LHCN-M2 (cell line): ENCODE results near the gene TMEM74B. TPM values are rescaled to one million over a fixed set of nuclear protein-coding genes. Genes with fewer than 3 reads are reported as not detected.
A peak's percentile ranks its signal among the peaks of the same experiment; 100 is the strongest.
"Not testable (repeated sequence)": the region's sequence is repeated elsewhere in the genome, so short reads cannot be mapped to it uniquely, and the experiment has no call there.

Experiments
- DNase-seq: peaks from one replicate; pipeline ENCODE4 v3.0.0-alpha.2; 2012; ENCODE audit warnings: low read depth
- total RNA-seq: library from RNA; depleted of rRNA; stranded (reverse); fragments of >200 nt; gene quantifications from 2 replicates; pipeline ENCODE4 v1.2.3, GENCODE V29; 2014

TMEM74B gene
- total RNA-seq, 1 experiment from 2014 or later = not detected

DNA sequence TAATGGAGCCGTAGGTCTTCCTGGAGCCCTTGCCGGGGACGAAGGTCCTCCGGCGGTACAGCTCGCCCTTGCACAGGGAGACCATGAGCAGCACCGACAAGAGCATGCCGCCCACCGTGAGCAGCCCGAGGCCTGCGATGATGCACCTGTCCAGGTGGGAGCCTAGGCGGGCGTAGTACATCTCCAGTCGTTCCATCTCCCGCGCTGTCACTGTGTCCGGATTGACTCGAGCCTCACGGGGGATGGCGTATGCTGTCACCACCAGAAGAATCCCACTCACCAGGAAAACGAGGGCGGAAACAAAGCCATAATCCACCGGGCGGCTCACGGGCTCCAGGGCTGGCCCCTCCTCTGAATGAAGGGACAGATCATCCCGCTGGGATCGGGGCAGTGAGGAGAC is 3.8 kb downstream of the TMEM74B start:
- no peak for DNase-seq

DNA sequence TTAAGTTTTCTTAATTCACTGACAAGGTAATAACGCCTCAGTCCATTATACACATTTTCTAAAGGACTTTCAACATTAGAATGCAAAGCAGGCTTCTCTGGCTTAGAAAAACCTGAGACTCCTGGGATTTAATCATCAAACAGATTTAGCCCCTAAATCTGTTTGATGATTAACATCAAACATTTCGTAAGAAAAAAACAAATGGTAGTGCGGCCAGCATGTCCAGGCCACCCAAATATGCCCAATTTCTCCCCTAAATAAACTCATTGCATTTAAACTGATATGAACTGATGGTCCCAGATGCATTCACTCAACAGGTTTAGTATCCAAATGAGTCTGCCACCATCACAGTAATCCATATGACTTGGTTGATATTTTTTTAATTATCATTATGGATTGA is 6.2 kb downstream of the TMEM74B start:
- DNase-seq = no peak

DNA sequence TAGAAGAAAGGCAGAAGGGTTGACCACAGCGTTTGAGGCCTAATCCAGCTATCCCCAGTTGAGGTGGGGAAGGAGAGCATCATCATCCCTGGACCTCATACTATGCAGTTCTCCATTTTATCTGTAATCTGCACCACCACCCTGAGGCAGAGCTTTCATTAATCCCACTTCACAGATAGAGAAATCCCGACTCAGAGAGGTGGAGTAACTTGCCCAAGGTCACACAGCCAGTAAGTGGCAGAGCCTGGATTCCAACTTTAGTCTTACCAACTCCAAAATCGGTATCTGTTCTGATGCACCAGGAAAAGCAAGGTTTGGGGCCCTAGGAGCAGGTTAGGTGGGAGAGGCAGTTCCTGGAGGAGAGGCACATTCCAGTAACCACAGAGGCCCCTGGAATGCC is 6.7 kb downstream of the TMEM74B start:
- DNase-seq = no peak

DNA sequence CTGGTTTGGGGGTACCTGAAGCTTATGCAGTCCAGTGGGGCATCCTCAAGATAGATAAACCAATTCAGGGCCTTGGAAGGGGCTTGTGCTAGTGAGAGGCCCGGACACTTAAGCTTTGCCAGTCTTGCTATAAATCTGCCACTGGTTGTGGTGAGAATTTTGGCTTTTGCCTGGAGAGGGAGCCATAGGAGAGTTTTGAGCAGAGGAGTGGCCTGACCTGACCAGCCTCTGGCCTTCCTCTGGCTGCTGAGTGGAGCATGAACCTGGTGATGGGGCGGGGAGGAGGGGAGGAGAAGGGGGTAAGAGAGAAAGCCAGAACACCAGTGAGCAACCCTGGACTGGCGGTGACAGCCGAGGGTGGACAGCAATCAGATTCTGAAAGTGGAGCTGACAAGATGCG is 7.1 kb downstream of the TMEM74B start:
- DNase-seq = peak; percentile 14

DNA sequence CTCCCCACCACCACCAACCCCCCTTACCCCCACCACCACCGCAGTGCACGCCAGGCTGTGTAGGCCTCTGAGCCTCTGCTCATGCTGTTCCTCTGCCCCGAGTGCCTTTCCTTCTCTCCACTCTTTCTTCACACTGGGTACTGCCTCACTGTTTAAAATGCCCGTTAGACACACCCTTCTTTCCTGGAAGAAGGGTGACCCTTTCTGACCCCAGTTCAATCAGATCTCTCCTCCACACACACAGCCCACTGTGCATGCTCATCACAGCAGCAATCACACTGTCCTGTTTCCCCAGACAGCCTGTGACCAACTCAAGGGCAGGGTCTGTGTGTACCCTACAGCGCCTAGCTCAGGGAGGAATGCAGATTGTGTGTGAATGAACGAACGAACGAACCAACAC is 10.0 kb downstream of the TMEM74B start:
- DNase-seq = no peak

DNA sequence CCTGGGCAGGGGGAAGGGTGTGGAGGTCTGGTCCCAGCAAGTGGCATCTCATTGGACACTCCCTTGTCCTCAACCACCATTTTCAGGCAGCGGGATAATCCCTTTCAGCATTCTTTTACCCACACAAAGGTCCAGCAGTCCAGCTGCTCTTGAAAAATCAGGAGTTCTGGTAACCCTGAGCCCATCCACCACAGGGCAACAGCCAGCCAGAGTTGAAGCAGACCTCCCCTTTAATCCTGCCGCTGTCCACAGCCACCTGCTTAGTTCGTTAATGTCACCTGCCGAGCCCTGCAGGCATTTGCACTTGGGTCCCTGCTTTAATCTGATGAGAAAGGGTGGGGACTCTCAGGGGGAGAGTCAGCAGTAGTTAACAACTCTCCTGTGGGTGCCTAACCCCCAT is 11.1 kb downstream of the TMEM74B start:
- DNase-seq = no peak

DNA sequence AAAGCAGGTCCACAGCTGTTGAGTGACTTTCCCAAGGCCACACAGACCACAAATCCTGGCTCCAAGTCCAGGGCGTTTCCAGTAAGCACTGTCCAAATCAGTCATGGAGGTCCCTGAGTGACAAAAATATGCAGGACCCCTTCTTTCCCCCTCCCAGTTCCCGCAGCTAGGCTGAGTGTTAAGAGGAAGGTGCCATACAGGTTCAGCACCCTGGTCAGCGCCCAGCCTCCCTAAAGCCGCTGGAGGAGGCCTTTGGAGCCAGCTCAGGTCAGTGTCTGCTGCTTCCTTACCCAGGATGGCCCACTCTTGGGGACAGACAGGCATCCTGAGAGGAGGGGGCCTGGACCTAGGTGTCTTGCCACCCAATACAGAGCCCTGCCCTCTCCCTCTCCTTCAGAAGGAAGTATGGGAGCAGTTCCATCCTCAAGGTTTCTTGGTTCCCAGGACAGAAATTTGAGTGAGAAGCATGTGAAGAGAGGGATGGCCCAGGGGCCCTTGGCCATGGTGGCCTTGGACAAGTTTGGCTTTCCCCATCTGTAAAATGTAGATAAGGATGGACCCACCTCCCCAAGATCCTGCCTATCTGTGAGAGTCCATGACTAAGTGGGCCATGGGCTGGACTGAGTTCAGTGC is 13.2 kb downstream of the TMEM74B start:
- peak; percentile 20 for DNase-seq

DNA sequence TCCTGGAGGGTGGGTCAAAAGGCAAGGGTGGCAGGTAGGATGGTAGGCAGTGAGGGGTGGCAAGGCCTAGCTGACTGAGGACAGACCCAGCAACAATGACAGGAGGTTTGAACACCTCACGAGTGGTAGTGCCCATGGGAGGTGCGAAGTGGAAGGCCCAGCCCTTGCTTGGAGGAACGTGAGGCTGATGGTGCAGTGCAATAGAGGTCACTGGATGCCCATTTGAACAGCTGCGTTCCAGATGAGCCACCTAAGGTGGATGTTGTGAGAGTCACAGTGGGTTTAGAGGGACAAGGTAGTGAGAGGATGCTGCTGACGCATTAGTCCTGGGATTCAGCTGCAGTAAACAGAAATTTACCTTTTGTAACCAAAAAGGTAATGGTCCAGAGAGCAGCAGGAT is 15.6 kb downstream of the TMEM74B start:
- DNase-seq = no peak

DNA sequence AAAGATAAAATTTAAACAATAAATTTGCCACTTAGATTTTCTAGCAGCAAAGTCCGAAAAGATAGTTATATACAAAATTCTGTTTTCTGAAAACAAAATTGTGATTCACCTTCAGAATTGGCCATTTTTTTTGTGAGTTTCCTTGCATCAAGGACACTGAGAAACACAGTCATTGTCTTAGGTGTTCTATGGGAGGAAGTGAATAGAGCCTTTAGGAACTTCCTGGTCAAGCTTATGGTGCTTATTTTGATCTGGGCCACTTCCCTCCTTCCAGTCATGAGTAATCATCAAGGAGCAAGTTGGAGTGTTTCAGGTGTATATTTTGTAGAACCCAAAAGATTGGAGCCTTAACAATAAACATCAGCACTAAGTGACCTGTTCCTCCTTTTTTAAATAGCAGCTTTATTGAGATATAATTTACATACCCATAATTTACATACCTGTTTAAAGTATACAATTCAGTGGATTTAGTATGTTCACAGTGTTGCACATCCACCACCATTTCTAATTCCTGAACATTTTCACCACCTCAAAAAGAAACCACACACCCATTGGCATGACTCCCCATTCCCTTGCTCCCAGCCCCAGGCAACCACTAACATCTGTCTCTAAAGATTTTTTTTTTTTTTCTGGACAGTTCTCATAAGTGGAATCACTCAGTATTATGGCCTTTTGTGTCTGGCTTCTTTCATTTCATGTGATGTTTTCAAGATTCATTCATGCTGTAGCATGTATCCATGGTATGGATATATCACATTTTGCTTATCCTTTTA is 17.6 kb downstream of the TMEM74B start:
- no peak for DNase-seq

DNA sequence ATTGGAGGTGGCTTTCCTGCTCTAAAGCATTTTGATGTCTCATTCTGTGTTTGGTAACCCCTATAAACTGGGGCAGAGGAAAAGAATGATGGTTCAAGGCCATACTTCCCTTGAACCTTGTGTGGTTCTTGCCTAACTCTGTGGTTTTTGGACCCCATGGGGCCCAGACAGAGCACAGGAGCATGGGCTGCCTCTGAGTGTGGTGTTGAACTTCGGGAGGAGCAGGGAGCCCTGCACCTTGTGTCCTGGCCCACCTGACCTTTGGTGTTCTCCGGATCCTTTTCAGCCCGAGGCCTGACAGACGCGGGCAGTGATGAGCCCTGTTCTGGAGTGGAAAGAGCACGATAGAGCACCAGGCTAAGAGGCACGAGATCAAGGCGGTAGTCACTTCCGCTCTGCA is 18.8 kb downstream of the TMEM74B start:
- DNase-seq = no peak

DNA sequence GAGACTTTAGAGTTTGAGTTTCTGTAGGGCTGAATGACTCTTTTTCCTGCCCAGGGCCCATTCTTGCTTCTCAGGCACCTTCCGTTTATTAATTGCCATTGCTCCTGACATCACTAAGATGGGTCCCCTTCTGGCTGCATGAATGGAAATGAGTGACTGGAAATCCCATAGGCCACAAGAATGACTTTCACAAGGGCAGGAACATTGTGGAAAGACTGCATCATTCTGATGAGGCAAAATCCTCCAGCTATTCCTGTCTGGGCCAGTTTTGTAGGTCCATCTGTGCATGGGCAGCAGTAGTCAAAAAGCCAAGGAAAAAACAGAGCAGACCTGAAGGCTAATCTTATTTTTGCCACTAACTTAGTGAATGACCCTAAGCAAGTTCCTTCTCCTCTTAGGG is 19.3 kb downstream of the TMEM74B start:
- no peak for DNase-seq

DNA sequence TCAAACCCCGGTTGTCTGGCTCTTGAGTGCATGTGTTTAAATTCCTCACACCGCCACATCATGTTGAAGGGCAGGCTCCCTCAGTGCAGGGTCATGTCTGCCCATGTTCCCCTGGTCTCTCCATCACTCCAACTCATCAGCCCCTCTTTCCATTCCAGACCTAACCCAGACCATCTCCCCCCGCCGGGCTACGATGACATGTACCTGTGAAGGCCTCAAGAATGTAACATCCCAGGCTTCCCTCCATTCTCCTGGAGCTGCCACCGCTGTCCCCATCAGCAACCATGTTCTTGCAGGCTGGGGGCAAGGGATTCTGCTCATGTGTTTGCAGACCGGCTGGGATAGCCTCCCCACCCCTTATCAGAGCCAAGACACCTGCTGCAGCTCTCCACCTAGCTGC is 19.9 kb downstream of the TMEM74B start:
- DNase-seq = no peak

DNA sequence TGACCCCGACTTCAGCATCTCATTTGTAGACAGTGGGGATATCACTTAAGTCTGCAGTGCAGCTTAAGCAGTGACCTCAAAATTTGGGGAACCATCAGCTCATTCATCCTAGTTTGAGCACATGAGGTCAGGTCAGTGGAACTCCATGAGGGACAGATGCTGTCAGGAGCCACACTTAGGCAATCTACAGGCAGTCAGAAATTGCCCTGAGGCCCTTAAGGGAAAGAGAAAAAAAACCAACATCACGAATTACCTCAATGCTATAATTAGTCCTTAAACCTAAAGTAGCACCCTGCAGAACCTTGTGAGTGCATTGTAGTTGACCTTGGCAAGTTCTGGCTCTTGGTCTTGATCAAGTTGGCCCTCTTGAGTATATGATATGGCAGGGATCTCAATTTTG is 21.1 kb downstream of the TMEM74B start:
- no peak for DNase-seq

DNA sequence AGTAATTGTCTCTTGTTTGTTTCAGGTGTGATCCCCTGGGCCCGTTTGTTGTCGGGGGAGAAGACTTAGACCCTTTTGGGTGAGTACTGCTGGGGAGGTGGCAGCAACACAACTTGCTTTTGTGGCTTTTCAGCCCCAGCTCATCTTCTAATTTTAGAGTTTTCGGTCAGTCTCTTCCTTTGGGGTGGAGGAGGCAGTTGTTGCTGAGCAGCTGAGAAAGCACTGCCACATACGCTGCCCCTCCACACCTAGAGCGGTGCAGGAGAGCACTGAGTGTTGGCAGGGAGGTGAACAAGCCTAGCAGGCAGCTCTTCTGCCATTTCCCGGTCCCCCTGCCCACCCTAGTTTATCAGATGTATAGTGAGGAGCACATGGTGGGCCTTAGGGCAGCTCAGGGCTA is 21.7 kb downstream of the TMEM74B start:
- no peak for DNase-seq

DNA sequence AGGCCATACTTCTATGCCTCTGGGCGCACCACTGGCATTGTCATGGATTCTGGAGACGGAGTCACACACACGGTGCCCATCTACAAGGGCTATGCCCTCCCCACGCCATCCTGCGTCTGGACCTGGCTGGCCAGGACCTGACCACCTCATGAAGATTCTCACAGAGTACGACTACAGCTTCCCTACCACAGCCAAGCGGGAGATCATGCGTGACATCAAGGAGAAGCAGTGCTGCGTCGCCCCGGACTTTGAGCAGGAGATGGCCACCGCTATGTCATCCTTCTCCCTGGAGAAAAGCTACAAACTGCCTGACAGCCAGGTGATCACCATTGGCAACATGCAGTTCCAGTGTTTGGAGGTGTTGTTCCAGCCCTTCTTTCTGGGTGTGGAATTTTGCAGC is 23.8 kb downstream of the TMEM74B start:
- DNase-seq = no peak

DNA sequence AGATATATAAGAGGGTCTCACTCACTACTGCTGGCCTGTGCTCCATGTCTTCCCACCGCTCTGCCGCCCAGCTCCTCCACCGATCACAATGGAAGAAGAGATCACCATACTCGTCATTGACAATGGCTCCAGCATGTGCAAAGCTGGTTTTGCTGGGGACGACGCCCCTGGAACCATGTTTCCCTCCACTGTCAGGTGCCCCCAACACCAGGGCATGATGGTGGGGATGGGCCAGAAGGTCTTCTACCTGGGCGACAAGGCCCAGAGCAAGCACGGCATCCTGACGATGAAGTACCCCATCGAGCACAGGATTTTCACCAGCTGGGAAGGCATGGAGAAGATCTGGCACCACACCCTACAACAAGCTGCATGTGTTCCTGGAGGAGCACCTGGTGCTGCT is 24.3 kb downstream of the TMEM74B start:
- DNase-seq = no peak

DNA sequence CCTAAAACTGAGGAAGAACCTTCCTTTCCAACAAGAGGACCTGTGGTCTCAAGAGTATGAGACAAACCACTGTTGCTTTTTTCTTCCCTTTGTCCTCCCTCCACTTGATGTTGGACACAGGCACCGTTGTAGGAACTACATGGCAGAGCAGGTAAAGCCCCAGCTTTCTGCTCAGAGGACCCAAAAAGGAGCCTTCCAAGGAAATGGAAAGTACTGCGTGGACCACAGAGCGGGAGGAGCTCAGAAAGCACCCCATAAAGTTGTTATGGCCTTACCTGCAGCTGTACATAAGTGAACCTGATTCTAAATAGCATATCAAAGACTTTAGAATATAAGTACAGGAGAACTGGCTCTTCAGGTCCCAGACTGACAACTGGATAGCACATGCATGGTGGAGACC is 29.4 kb downstream of the TMEM74B start:
- no peak for DNase-seq

DNA sequence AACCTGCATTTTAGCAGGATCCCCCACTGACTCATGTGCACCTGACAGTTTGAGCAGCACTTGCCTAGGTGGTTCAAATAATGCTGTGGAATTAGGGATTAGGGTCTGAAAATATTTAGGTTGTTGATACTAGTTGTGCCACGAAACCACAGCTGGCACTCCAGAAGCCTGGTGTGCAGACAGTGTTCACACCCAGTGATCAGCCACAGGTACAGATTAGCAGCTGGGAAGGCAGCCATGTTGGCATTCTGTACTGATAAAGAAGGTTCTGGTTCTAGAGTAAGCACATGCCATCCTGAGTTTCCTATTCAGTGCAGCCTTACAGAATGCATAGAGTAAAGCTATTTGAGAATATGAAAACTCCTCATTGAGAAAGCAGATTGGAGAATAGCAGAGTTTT is 30.1 kb downstream of the TMEM74B start:
- DNase-seq = no peak

DNA sequence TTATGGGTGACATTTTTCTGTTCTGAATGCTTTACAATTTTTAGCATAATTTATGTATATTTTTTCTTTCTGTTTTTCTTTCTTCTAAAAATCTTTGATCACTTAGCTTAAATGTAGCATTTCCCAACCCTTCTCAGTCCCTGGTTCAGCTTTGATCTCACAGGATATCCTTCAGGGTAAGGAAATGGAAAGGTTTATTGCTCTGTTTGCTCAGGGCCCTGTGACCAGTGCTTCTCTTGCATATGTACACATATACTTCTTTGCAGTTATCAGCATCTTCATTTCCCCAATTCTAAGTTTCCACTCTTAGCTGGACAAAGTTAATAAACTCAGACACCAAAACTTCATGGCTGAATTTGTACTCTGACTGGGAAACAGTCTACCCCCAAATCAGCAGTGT is 30.6 kb downstream of the TMEM74B start:
- no peak for DNase-seq

DNA sequence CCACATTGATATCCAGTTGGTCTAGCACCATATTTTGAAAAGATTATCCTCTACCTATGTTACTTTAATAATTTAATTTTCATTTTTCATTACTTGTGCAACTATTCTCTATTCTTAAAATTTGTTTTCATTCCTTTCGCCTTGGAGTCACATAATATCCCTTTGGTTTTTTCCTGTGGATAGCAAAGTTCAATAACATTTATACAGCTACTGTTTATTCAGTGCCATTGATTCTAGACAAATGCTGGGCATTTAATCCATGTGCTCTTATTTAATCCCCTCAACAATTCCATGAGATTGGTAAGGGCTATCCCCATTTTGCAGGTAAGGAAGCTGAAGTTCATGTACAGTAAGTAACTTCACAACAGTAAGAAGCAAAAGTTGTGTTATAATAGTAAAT is 33.8 kb downstream of the TMEM74B start:
- DNase-seq = no peak

DNA sequence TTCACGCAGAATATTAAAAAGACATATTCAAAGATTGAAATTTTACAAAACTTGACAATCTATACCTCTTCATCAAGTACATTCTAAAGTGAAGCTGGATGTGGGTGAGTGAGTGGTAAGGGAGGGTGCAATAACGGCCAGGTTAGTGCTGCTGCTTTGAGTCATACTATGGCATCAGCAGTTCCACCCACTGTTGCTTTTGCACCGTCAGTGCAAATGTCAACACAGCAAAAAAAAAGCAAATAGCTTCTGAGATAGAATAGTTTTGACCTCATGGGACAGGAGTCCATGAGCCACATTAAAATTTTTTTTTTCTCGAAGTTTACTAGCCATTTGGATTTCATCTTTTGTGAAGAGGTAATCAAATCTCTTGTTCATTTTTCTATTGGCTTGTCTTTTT is 34.6 kb downstream of the TMEM74B start:
- no peak for DNase-seq

DNA sequence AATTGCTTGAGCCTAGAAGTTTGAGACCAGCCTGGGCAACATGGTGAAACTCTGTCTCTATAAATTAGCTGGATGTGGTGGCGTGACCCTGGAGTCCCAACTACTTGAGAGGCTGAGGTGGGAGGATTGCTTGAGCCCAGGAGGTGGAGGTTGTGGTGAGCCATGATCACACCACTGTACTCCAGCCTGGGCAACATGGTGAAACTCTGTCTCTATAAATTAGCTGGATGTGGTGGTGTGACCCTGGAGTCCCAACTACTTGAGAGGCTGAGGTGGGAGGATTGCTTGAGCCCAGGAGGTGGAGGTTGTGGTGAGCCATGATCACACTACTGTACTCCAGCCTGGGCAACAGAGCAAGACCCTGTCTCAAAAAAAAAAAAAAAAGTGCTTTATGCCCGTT is 35.0 kb downstream of the TMEM74B start:
- not testable (repeated sequence) for DNase-seq

DNA sequence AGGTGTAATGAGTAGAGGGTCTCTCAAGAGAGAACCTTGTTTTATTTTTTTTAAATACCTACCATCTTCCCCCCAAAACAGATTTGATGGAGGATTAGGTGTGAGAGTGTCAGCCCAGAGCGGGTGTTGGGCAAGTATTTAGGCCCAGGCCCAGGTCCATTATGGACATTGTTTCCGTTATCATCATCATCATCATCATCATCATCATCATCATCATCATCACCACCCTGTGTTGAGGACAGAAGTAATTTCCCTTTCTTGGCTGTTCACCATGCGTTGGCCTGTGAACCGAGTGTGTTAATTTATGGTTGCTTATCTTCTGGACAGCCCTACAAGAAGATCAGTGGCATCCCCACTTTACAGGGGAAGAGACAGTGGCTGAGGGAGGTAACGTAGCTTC is 37.8 kb downstream of the TMEM74B start:
- no peak for DNase-seq
